ENCODE results near the gene TWNK. TPM values are rescaled to one million over a fixed set of nuclear protein-coding genes. Genes with fewer than 3 reads are reported as not detected.

The TWNK gene
- total RNA-seq, 4 donors from 2014 or later, result 5.5 to 7.7 (median 6.8) TPM

DNA sequence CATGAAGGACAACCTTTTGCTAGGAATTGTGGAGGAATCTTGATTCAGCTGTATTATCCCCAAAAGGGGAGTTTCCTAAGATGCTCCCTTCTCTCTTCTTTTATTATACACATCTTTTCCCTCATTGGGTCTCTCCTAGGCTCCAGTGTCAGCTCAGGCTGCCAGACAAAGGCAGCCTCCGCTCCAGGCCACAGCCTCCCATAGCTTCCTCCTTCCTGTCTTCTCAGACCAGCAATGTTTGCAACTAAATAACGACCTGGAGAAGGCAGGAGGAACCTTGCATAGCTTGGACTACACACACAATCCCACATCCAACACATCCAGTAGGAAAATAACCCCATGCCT lies 56.0 kb downstream of the TWNK start:
- Histone ChIP-seq H3K27me3 (peaks cover 18% of the 10 kb centered on the region), H3K4me1 (peaks cover 13% of the 10 kb centered on the region in 2 donors), H3K4me3 (replicated peaks in 1 of 3) (peak overlapping the region in 2 of 3 donors; percentile 26 to 30), H3K9me3 (no peaks in the 10 kb centered on the region), H3K27ac (peak overlapping the region; percentile 85 to 96 (median 89)), H3K36me3 (peaks cover 0 to 4% of the 10 kb centered on the region in 2 donors)
- no peak for TF ChIP-seq POLR2A (IDR thresholded peaks at IDR 0.05)
- TF ChIP-seq, protein P1, sequence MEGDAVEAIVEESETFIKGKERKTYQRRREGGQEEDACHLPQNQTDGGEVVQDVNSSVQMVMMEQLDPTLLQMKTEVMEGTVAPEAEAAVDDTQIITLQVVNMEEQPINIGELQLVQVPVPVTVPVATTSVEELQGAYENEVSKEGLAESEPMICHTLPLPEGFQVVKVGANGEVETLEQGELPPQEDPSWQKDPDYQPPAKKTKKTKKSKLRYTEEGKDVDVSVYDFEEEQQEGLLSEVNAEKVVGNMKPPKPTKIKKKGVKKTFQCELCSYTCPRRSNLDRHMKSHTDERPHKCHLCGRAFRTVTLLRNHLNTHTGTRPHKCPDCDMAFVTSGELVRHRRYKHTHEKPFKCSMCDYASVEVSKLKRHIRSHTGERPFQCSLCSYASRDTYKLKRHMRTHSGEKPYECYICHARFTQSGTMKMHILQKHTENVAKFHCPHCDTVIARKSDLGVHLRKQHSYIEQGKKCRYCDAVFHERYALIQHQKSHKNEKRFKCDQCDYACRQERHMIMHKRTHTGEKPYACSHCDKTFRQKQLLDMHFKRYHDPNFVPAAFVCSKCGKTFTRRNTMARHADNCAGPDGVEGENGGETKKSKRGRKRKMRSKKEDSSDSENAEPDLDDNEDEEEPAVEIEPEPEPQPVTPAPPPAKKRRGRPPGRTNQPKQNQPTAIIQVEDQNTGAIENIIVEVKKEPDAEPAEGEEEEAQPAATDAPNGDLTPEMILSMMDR (IDR thresholded peaks at IDR 0.05), result no peak
- WGBS, 2 donors, result 19 to 24% methylated on average over 2 of the region's 2 CpGs
- intact Hi-C loops (cut with DNase I), result no loop called here
- no peak for DNase-seq

MicroRNAs within 50 kb of the gene (microRNA counts, 767-probe panel; counts per million panel counts)
- microRNA hsa-miR-608, result 0 counts per million in 2 donors

Small RNA genes within 50 kb of the gene (microRNA-seq; reads per million reads assigned to microRNA genes)
- not detected for gene MIR608

Small RNA genes within 50 kb of the gene (small RNA-seq; reads per million reads assigned to genes)
- gene MIR608, result not detected

Other genes starting within 250 kb of the TWNK start
- not detected for gene PAX2, start 242.0 kb upstream of the TWNK start, total RNA-seq
- 10 to 100 TPM; 34.1 to 47.9 (median 40.4) TPM for gene SLF2, start 74.6 kb upstream of the TWNK start, total RNA-seq
- gene SEMA4G, start 18.0 kb upstream of the TWNK start, total RNA-seq, result 10 to 100 TPM in 1 of 4 donors, 1 to 10 TPM in 3; 8.7 to 13.3 (median 9.8) TPM
- 100 to 1,000 TPM in 3 of 4 donors, 10 to 100 TPM in 1; 86.1 to 178 (median 145) TPM for gene MRPL43, start within 50 bp of the TWNK start, total RNA-seq
- gene LZTS2, start 12.3 kb downstream of the TWNK start, total RNA-seq, result 100 to 1,000 TPM in 1 of 4 donors, 10 to 100 TPM in 3; 75.4 to 107 (median 88.1) TPM
- gene PDZD7, start 43.6 kb downstream of the TWNK start, total RNA-seq, result 1 to 10 TPM in 1 of 4 donors, under 1 TPM in 3; 0.24 to 1.1 (median 0.69) TPM
- gene SFXN3, start 43.7 kb downstream of the TWNK start, total RNA-seq, result 10 to 100 TPM; 35.8 to 56.8 (median 43.3) TPM
- gene KAZALD1, start 74.4 kb downstream of the TWNK start, total RNA-seq, result 1 to 10 TPM; 3.1 to 9.9 (median 6.3) TPM
- gene TLX1, start 143.8 kb downstream of the TWNK start, total RNA-seq, result not detected
- not detected for gene LBX1, start 241.9 kb downstream of the TWNK start, total RNA-seq